Stimulated activated CD4-positive, alpha-beta T cell treated with anti-CD3 and anti-CD28 coated beads, TNF-alpha, amount 100 ng/mL, for 24 hours (primary cell): ENCODE results near the gene CCDC200.
A peak's percentile ranks its signal among the peaks of the same experiment; 100 is the strongest.
"Not testable (repeated sequence)": the region's sequence is repeated elsewhere in the genome, so short reads cannot be mapped to it uniquely, and the experiment has no call there.

Source experiments
- DNase-seq, 3 experiments: peaks; one replicate each; pipeline ENCODE4 v3.0.0-alpha.2; 2020; ENCODE audit warnings: low read depth in 3 of 3

Gene CCDC200

GRCh38 chr17:43228020-43228782 is at the start of gene CCDC200:
Gene CCDC200 (minus strand): TSS chr17:43228623. CDS start chr17:43228554, 69 bp downstream.
- not testable (repeated sequence) for DNase-seq

GRCh38 chr17:43272914-43273313 is 44.5 kb upstream of the CCDC200 start:
- DNase-seq: not testable (repeated sequence)

GRCh38 chr17:43272483-43272882 is 44.1 kb upstream of the CCDC200 start:
- peak in 2 of 3 experiments; percentile 0 for DNase-seq

- not testable (repeated sequence) for DNase-seq
Measured at GRCh38 chr17:43270552-43271504, 42.4 kb upstream of the CCDC200 start.

GRCh38 chr17:43246456-43246855 is 18.0 kb upstream of the CCDC200 start:
- DNase-seq: not testable (repeated sequence)

- not testable (repeated sequence) for DNase-seq
Measured at GRCh38 chr17:43240596-43241352, 12.4 kb upstream of the CCDC200 start.

GRCh38 chr17:43239597-43239996 is 11.2 kb upstream of the CCDC200 start:
- not testable (repeated sequence) for DNase-seq

GRCh38 chr17:43233877-43234276 is 5.5 kb upstream of the CCDC200 start, which contains the start of gene RNU2-1:
Gene RNU2-1 (minus strand): TSS chr17:43233977.
- DNase-seq: not testable (repeated sequence)

- DNase-seq: not testable (repeated sequence)
Measured at GRCh38 chr17:43233263-43233662, 4.8 kb upstream of the CCDC200 start.

- not testable (repeated sequence) for DNase-seq
Measured at GRCh38 chr17:43232021-43232699, 3.7 kb upstream of the CCDC200 start.

- not testable (repeated sequence) for DNase-seq
Measured at GRCh38 chr17:43231205-43232020, 3.0 kb upstream of the CCDC200 start.

GRCh38 chr17:43226393-43226792 is 2.0 kb downstream of the CCDC200 start:
- no peak for DNase-seq

- no peak for DNase-seq
Measured at GRCh38 chr17:43224146-43224705, 4.2 kb downstream of the CCDC200 start.

- no peak for DNase-seq
Measured at GRCh38 chr17:43220511-43221125, 7.8 kb downstream of the CCDC200 start.

GRCh38 chr17:43219746-43220380 is 8.6 kb downstream of the CCDC200 start:
- no peak for DNase-seq

- no peak for DNase-seq
Measured at GRCh38 chr17:43219001-43219400, 9.4 kb downstream of the CCDC200 start.

- DNase-seq: peak in 1 of 3 experiments; percentile 10
Measured at GRCh38 chr17:43217614-43218087, 10.8 kb downstream of the CCDC200 start.

GRCh38 chr17:43216762-43217613 is 11.4 kb downstream of the CCDC200 start:
- no peak for DNase-seq
